DND-41 (cell line): ENCODE results near the gene SMIM21.

ENCODE experiments used
- ATAC-seq: fragments of 200-7000 bp; cut with Tn5 transposase; 3 replicates; pipeline ENCODE4 v1.9.1; 2021; ENCODE audit warnings: low read depth; ENCODE audit not compliant: insufficient read depth
- DNase-seq: peaks from one replicate; pipeline ENCODE4 v3.0.0-alpha.2; 2020
- H2AFZ ChIP-seq: 2 replicates; pipeline ENCODE4 v1.6.0; 2012; ENCODE audit warnings: low read depth, low read length
- H3K27ac ChIP-seq: 2 replicates; pipeline ENCODE4 v1.5.1; 2012; ENCODE audit warnings: low read length, inconsistent platforms
- H3K27me3 ChIP-seq: fragments of 200-600 bp; sonication (generic); 2 replicates; pipeline ENCODE4 v1.6.0; 2012; ENCODE audit warnings: low read length, mild to moderate bottlenecking, inconsistent platforms; ENCODE audit not compliant: insufficient read depth, poor library complexity
- H3K36me3 ChIP-seq: 2 replicates; pipeline ENCODE4 v1.5.1; 2012; ENCODE audit warnings: low read length, inconsistent platforms; ENCODE audit not compliant: insufficient read depth
- H3K4me1 ChIP-seq: 2 replicates; pipeline ENCODE4 v1.5.1; 2012; ENCODE audit warnings: mild to moderate bottlenecking, low read length; ENCODE audit not compliant: insufficient read depth
- H3K4me2 ChIP-seq: 2 replicates; pipeline ENCODE4 v1.6.0; 2012; ENCODE audit warnings: mild to moderate bottlenecking, moderate library complexity, low read length, inconsistent platforms; ENCODE audit not compliant: insufficient read depth
- H3K4me3 ChIP-seq, 2 experiments: fragments of 200-600 bp in 1 of 2; shearing (Covaris generic) in 1 of 2; 2 replicates each; pipeline ENCODE4 v1.5.1; 2012 to 2016; ENCODE audit warnings: inconsistent platforms in 2 of 2, low read length in 2 of 2, mild to moderate bottlenecking in 2 of 2, low read depth in 1 of 2, moderate library complexity in 1 of 2
- H3K79me2 ChIP-seq: 2 replicates; pipeline ENCODE4 v1.6.0; 2012; ENCODE audit warnings: low read length, inconsistent platforms; ENCODE audit not compliant: insufficient read depth
- H3K9ac ChIP-seq: 2 replicates; pipeline ENCODE4 v1.6.0; 2012; ENCODE audit warnings: low read depth, mild to moderate bottlenecking, inconsistent platforms, low read length, moderate library complexity
- H3K9me3 ChIP-seq: 2 replicates; pipeline ENCODE4 v1.5.1; 2012; ENCODE audit warnings: low read length, moderate library complexity, mild to moderate bottlenecking, inconsistent platforms; ENCODE audit not compliant: insufficient read depth, severe bottlenecking
- H4K20me1 ChIP-seq: 2 replicates; pipeline ENCODE4 v1.6.0; 2012; ENCODE audit warnings: low read length; ENCODE audit not compliant: insufficient read depth
- CTCF ChIP-seq: IDR thresholded peaks from 2 replicates; pipeline ENCODE4 v1.5.1; 2012; ENCODE audit warnings: borderline replicate concordance, low read length, moderate library complexity, mild to moderate bottlenecking; ENCODE audit not compliant: poor library complexity, severe bottlenecking; ENCODE audit errors: extremely low read depth
- EZH2 ChIP-seq: IDR thresholded peaks from 3 replicates; pipeline ENCODE4 v1.6.1; 2012; ENCODE audit warnings: borderline replicate concordance, low read depth, mild to moderate bottlenecking, moderate library complexity, low read length, inconsistent platforms; ENCODE audit not compliant: severe bottlenecking

Gene SMIM21

DNA sequence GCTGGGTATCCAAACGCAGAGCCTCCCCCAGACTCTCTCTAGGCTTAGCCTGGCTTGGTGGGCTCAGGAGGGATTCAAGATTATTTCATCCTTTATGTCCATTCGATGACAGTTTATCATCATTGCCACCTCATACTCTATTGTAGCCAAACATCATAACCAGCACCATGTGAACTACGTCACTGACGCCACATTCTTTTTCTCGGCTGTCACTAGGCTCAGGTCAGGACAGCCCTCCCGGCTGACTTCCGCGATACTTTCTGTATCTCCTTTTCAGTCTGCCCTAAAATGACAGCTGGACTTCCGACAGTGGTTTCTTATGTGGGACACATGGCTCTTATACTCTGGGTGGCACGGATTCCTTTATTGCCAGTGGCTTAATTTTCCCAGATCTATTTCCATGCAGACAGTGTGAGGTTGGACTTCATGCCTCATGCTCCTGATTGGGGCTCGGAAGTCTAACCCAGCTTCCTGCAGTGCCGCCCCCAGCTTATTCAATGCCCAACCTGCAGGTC is 39.8 kb upstream of the SMIM21 start:
- Histone ChIP-seq H3K9ac (no peak overlapping the region), H3K79me2 (no peaks in the 10 kb centered on the region), H3K4me3 (no peak overlapping the region), H3K4me1 (no peaks in the 10 kb centered on the region), H3K4me2 (no peak overlapping the region), H3K36me3 (no peaks in the 10 kb centered on the region), H2AFZ (no peak overlapping the region), H3K27ac (no peak overlapping the region), H3K9me3 (no peaks in the 10 kb centered on the region), H3K27me3 (peaks cover 5% of the 10 kb centered on the region), H4K20me1 (no peaks in the 10 kb centered on the region)
- DNase-seq (no peak), ATAC-seq (no peak)
- no peak for TF ChIP-seq EZH2
- TF ChIP-seq CTCF = no peak

DNA sequence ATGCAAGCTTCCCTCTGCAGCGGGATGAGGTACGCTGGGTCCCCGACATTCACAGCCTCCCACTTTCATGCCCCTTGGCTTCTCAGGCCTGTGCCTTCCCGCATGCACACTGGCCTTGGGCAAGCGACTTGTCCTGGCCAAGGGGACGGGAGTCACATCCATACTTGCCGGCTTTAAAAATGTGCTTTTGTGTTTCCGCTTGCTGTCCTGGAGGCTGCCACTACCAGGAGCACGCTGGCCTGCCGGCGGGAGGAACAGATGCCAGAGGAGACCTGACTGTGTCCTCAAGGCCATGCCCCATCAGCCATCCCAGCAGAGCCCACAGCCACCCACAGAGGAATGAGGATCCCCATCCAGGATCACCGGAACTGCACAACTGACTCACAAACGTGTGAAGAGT is 36.9 kb upstream of the SMIM21 start:
- TF ChIP-seq EZH2 = no peak
- H4K20me1 ChIP-seq = no peaks in the 10 kb centered on the region
- ATAC-seq = no peak
- DNase-seq = no peak
- H3K27me3 ChIP-seq = no peaks in the 10 kb centered on the region
- no peaks in the 10 kb centered on the region for H3K36me3 ChIP-seq
- H3K4me3 ChIP-seq = no peak overlapping the region
- no peaks in the 10 kb centered on the region for H3K9me3 ChIP-seq
- H2AFZ ChIP-seq = no peak overlapping the region
- no peaks in the 10 kb centered on the region for H3K4me1 ChIP-seq
- H3K27ac ChIP-seq = no peak overlapping the region
- H3K9ac ChIP-seq = no peak overlapping the region
- no peak overlapping the region for H3K4me2 ChIP-seq
- no peaks in the 10 kb centered on the region for H3K79me2 ChIP-seq

- Histone ChIP-seq H3K4me1 (no peaks in the 10 kb centered on the region), H3K27ac (no peak overlapping the region), H3K9ac (no peak overlapping the region), H3K9me3 (no peaks in the 10 kb centered on the region), H4K20me1 (no peaks in the 10 kb centered on the region), H3K79me2 (no peaks in the 10 kb centered on the region), H3K4me2 (no peak overlapping the region), H3K36me3 (no peaks in the 10 kb centered on the region), H2AFZ (no peak overlapping the region), H3K4me3 (no peak overlapping the region), H3K27me3 (no peaks in the 10 kb centered on the region)
- ATAC-seq (no peak), DNase-seq (no peak)
- TF ChIP-seq CTCF (no peak), EZH2 (no peak)
Measured at GRCh38 chr18:75462178-75462832, 34.8 kb upstream of the SMIM21 start.

DNA sequence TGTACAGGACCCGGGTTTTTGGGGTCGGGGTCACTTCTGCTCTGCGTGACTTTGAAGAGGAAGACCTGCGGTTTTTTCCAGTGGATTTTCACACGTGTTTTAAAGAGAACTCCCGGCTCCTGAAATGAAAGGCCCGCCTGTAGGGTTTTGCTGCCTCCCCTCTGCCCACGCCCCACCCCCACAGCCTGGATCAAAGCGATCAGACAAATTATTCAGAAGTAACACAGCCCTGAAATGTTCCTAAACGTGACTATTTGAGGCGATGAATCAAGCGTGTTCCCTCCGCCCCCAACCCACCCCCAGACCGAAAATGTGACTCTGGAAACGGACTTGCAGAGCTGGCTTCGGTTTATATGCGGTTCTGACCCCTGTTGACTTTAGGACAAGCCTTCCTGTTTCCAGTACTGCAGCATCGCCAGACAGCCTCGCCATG is 28.7 kb upstream of the SMIM21 start:
- H3K9ac ChIP-seq = no peak overlapping the region
- no peaks in the 10 kb centered on the region for H4K20me1 ChIP-seq
- no peaks in the 10 kb centered on the region for H3K9me3 ChIP-seq
- DNase-seq (no peak), ATAC-seq (no peak)
- TF ChIP-seq EZH2 (no peak), CTCF (no peak)
- H3K79me2 ChIP-seq = no peaks in the 10 kb centered on the region
- no peaks in the 10 kb centered on the region for H3K27me3 ChIP-seq
- H3K4me3 ChIP-seq = no peak overlapping the region
- H3K36me3 ChIP-seq = no peaks in the 10 kb centered on the region
- H3K4me2 ChIP-seq = no peak overlapping the region
- no peak overlapping the region for H2AFZ ChIP-seq
- no peak overlapping the region for H3K27ac ChIP-seq
- no peaks in the 10 kb centered on the region for H3K4me1 ChIP-seq
